ENCODE results near the gene PRSS16. TPM values are rescaled to one million over a fixed set of nuclear protein-coding genes. Genes with fewer than 3 reads are reported as not detected.
"Not testable (repeated sequence)": the region's sequence is repeated elsewhere in the genome, so short reads cannot be mapped to it uniquely, and the experiment has no call there.

Gene PRSS16
- total RNA-seq, 4 donors from 2014 or later: 12.8 to 32.0 (median 21.6) TPM

DNA sequence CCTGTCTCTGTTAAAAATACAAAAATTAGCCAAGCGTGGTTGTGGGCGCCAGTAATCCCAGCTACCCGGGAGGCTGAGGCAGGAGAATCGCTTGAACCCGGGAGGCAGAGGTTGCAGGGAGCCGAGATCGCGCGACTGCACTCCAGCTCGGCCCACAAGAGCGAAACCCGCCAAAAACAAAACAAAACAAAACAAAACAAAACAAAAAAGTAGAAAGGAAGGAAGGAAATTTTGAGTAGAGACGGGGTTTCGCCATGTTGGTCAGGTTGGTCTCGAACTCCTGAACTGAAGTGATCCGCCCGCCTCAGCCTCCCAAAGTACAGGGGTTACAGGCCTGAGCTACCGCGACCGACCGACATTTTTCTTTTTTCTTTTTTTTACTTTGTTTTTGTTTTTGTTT lies 30.6 kb upstream of the PRSS16 start:
- TF ChIP-seq POLR2A (IDR thresholded peaks at IDR 0.05) (no peak), CTCF (IDR thresholded peaks at IDR 0.05) (no peak)
- no peak overlapping the region for H3K27ac ChIP-seq
- H3K36me3 ChIP-seq: no peaks in the 10 kb centered on the region
- intact Hi-C loops (cut with DNase I): no loop called here
- H3K4me3 ChIP-seq (replicated peaks in 1 of 3): no peak overlapping the region
- 93% methylated on average over 21 of the region's 21 CpGs for WGBS, 2 donors
- H3K4me1 ChIP-seq: no peaks in the 10 kb centered on the region
- peaks cover 11% of the 10 kb centered on the region for H3K27me3 ChIP-seq
- H3K9me3 ChIP-seq: no peaks in the 10 kb centered on the region
- DNase-seq: no peak

DNA sequence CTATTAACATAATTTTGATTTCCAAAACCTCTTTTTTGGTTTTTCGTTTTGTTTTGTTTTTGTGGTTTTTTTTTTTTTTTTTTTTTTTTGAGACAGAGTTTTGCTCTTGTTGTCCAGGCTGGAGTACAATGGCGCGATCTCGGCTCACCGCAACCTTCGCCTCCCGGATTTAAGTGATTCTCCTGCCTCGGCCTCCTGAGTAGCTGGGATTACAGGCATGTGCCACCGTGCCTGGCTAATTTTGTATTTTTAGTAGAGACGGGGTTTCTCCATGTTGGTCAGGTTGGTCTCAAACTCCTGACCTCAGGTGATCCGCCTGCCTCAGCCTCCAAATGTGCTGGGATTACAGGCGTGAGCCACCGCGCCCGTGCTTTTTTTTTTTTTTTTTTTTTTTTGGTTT lies 24.5 kb upstream of the PRSS16 start:
- H3K4me1 ChIP-seq; DNase-seq; intact Hi-C loops (cut with DNase I); H3K27ac ChIP-seq; H3K27me3 ChIP-seq; H3K36me3 ChIP-seq; H3K9me3 ChIP-seq; H3K4me3 ChIP-seq (replicated peaks in 1 of 3): not testable (repeated sequence)
- 90 to 94% methylated on average over 15 of the region's 15 CpGs for WGBS, 2 donors

DNA sequence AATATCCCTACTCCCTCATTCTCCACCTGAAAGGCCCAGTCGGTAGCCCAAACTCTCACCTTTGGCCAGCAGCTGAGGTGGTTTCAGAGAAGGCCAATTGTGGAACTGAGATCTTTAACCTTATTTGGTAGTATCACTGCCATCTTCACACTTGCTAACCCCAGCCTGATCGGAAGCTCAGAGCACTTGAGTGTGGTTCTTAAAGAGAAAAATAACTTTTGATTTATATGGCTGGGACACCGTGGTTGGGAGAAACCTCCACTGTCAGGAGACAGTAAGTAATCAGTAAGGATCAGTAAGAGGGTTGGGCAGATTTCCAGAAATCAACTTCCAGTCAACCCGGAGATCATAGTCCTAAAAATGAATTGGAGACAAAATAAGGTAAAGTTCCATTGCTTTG lies 22.8 kb upstream of the PRSS16 start:
- DNase-seq: no peak
- no peak overlapping the region for H3K4me3 ChIP-seq (replicated peaks in 1 of 3)
- H3K27ac ChIP-seq: no peak overlapping the region
- no peaks in the 10 kb centered on the region for H3K9me3 ChIP-seq
- no peaks in the 10 kb centered on the region for H3K4me1 ChIP-seq
- intact Hi-C loops (cut with DNase I): no loop called here
- peaks cover 5% of the 10 kb centered on the region for H3K27me3 ChIP-seq
- 60 to 65% methylated on average over 4 of the region's 4 CpGs for WGBS, 2 donors
- H3K36me3 ChIP-seq: no peaks in the 10 kb centered on the region
- no peak for TF ChIP-seq POLR2A (IDR thresholded peaks at IDR 0.05)
- no peak for TF ChIP-seq CTCF (IDR thresholded peaks at IDR 0.05)

- Histone ChIP-seq H3K27ac (no peak overlapping the region), H3K4me1 (no peaks in the 10 kb centered on the region), H3K9me3 (no peaks in the 10 kb centered on the region), H3K4me3 (replicated peaks in 1 of 3) (no peak overlapping the region), H3K27me3 (peaks cover 13% of the 10 kb centered on the region), H3K36me3 (no peaks in the 10 kb centered on the region)
- intact Hi-C loops (cut with DNase I): no loop called here
- no peak for DNase-seq
- TF ChIP-seq CTCF (IDR thresholded peaks at IDR 0.05): no peak
- no peak for TF ChIP-seq POLR2A (IDR thresholded peaks at IDR 0.05)
- 68 to 72% methylated on average over 5 of the region's 5 CpGs for WGBS, 2 donors
Observed at GRCh38 chr6:27228963-27229477, 18.5 kb upstream of the PRSS16 start.

DNA sequence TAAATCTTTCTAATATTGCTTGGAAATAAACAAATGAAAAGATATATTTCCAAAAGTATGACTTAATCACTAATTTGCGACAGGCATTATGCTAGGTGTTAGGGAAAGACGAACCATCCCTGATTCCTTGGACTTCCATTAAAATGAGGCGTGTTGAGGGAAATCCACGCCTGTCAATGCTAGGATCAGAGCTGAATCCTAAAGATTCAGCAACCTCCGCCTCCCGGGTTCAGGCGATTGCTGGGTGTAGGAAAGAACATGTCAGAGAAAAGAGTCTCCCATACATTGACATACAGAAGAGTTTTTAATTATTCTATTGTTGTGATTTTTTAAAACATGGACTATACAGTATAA lies 16.8 kb upstream of the PRSS16 start:
- Histone ChIP-seq H3K36me3 (no peaks in the 10 kb centered on the region), H3K4me1 (no peaks in the 10 kb centered on the region), H3K27me3 (peaks cover 13% of the 10 kb centered on the region), H3K4me3 (replicated peaks in 1 of 3) (no peak overlapping the region), H3K27ac (no peak overlapping the region), H3K9me3 (no peaks in the 10 kb centered on the region)
- intact Hi-C loops (cut with DNase I): no loop called here
- no peak for DNase-seq
- TF ChIP-seq POLR2A (IDR thresholded peaks at IDR 0.05) (no peak), CTCF (IDR thresholded peaks at IDR 0.05) (no peak)
- WGBS, 2 donors: 30 to 31% methylated on average over 7 of the region's 7 CpGs

DNA sequence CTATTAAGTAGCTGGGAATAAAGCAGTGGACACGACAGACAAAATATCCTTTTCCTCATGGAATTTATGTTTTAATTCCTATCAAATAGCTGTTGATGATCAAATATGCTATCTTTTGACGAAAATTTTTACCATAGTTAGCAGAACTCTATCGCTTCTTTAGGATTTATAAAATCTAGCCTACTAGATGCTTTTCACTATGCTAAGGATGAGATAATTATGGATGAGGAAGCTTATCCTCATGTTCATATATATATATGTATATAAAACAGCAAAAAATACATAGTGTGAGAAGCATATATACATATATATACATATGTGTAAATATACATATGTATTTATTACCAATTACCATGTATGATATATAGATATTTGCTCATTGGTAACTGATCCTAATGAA lies 12.9 kb upstream of the PRSS16 start:
- no peaks in the 10 kb centered on the region for H3K9me3 ChIP-seq
- intact Hi-C loops (cut with DNase I): no loop called here
- H3K27ac ChIP-seq: no peak overlapping the region
- 74 to 82% methylated on average over 3 of the region's 3 CpGs for WGBS, 2 donors
- no peaks in the 10 kb centered on the region for H3K36me3 ChIP-seq
- TF ChIP-seq CTCF (IDR thresholded peaks at IDR 0.05) (no peak), POLR2A (IDR thresholded peaks at IDR 0.05) (no peak)
- no peak overlapping the region for H3K4me3 ChIP-seq (replicated peaks in 1 of 3)
- no peaks in the 10 kb centered on the region for H3K4me1 ChIP-seq
- no peak for DNase-seq
- H3K27me3 ChIP-seq: peaks cover 34% of the 10 kb centered on the region

Measured in thyroid gland (tissue), 4 donors.